Measurements from ENCODE around the gene DIRAS3.

GRCh38 chr1:68093737-68094136, 43.3 kb upstream of the DIRAS3 start:
- TF ChIP-seq JUN (IDR thresholded peaks at IDR 0.05; ENCODE audit: low read depth, low read length), result no peak
- TF ChIP-seq CTCF (IDR thresholded peaks at IDR 0.05; ENCODE audit: control extremely low read depth in 1 of 3, insufficient read depth in 1 of 3, low read depth in 1 of 3, low read length in 3 of 3), result no peak
- TF ChIP-seq POLR2A (IDR thresholded peaks at IDR 0.05; ENCODE audit: control extremely low read depth in 1 of 2, low read depth in 2 of 2, low read length in 2 of 2), result no peak
- no peak for TF ChIP-seq GTF2F1 (IDR thresholded peaks at IDR 0.05; ENCODE audit: borderline replicate concordance, low read depth, low read length)
- no peak for TF ChIP-seq HDAC2 (IDR thresholded peaks at IDR 0.05; ENCODE audit: borderline replicate concordance in 1 of 2, low read depth in 2 of 2, low read length in 2 of 2)
- TF ChIP-seq TCF12 (IDR thresholded peaks at IDR 0.05; ENCODE audit: low read depth, low read length), result no peak

Measured in H1 (cell line).